Measurements from ENCODE around the gene STARD8.

DNA sequence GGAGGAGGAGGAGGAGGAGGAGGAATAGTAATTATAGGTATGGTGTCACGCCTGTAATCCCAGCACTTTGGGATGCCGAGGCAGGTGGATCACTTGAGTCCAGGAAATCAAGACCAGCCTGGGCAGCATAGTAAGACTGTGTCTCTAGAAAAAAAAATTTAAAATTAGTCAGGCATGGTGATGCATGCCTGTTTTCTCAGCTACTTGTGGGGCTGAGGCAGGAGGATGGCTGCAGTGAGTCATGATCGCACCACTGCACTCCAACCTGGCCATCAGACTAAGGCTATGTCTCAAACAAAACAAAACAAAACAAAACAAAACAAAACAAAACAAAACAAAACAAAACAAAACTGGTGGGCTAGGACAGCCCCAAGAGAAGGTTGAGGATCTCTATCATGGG, 3.0 kb downstream of the STARD8 start:
- TF ChIP-seq POLR2A (IDR thresholded peaks at IDR 0.05; ENCODE audit: low read length) (no peak), GATA1 (IDR thresholded peaks at IDR 0.05; ENCODE audit: low read depth, low read length) (no peak)

Data from erythroblast (primary cell).